C4-2B (cell line): ENCODE data around the gene HOXA9.

Experiments used
- ZFX ChIP-seq: fragments of 450-650 bp; IDR thresholded peaks from 2 replicates; pipeline ENCODE4 v1.6.1; 2017
- TF ChIP-seq, protein P1 (sequence below): fragments of 450-650 bp; conservative IDR thresholded peaks from 2 replicates; pipeline ENCODE4 v1.5.1; 2017; ENCODE audit warnings: mild to moderate bottlenecking

DNA sequence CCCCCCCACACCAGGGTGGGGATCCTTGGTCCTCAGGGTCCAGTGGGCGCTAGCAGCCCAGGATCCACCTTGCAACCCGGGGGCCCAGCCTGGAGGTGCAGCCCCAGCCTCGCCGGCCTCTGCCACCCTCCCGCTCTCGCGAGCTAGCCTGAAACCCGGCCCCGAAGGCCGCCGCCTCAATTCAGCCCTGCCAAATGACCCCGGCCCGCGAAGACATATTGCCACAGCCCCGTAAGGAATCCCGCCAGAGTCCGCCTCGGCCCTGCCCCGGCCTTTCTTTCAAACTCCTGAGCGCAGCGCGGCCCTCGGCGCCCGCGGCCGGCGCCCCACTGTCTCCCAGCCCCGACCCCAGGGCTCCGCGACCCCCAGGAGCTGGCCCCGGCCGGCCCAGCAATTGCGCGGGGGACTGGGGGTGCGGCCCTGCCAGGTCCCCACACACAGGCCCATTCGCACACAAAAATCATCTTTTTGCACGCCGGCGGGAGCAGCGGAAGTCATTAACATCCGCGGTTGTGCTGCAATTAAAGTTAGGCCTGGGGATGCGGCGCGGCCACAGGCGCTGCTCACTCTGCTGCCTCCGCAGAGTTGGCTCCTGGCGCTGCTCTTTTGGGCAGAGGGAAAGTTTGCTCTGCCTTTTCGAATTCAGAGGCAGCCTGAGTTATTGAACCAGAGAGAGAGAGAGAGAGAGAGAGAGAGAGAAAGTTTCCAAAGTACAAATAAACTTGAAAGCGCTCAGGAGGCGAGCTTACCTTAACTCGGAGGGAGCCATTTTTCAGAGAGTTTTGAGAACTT lies 25.8 kb downstream of the HOXA9 start:
- no peak for TF ChIP-seq ZFX
- TF ChIP-seq, protein P1, sequence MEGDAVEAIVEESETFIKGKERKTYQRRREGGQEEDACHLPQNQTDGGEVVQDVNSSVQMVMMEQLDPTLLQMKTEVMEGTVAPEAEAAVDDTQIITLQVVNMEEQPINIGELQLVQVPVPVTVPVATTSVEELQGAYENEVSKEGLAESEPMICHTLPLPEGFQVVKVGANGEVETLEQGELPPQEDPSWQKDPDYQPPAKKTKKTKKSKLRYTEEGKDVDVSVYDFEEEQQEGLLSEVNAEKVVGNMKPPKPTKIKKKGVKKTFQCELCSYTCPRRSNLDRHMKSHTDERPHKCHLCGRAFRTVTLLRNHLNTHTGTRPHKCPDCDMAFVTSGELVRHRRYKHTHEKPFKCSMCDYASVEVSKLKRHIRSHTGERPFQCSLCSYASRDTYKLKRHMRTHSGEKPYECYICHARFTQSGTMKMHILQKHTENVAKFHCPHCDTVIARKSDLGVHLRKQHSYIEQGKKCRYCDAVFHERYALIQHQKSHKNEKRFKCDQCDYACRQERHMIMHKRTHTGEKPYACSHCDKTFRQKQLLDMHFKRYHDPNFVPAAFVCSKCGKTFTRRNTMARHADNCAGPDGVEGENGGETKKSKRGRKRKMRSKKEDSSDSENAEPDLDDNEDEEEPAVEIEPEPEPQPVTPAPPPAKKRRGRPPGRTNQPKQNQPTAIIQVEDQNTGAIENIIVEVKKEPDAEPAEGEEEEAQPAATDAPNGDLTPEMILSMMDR, result no peak
